ENCODE data around the gene PAF1. TPM values are rescaled to one million over a fixed set of nuclear protein-coding genes. Genes with fewer than 3 reads are reported as not detected.

PAF1 gene
- total and polyA plus RNA-seq, 2 of the 13 experiments (the other 11 are each of a cell fraction or from before 2014, with no cell fraction given), result 30.2 to 31.1 TPM

DNA sequence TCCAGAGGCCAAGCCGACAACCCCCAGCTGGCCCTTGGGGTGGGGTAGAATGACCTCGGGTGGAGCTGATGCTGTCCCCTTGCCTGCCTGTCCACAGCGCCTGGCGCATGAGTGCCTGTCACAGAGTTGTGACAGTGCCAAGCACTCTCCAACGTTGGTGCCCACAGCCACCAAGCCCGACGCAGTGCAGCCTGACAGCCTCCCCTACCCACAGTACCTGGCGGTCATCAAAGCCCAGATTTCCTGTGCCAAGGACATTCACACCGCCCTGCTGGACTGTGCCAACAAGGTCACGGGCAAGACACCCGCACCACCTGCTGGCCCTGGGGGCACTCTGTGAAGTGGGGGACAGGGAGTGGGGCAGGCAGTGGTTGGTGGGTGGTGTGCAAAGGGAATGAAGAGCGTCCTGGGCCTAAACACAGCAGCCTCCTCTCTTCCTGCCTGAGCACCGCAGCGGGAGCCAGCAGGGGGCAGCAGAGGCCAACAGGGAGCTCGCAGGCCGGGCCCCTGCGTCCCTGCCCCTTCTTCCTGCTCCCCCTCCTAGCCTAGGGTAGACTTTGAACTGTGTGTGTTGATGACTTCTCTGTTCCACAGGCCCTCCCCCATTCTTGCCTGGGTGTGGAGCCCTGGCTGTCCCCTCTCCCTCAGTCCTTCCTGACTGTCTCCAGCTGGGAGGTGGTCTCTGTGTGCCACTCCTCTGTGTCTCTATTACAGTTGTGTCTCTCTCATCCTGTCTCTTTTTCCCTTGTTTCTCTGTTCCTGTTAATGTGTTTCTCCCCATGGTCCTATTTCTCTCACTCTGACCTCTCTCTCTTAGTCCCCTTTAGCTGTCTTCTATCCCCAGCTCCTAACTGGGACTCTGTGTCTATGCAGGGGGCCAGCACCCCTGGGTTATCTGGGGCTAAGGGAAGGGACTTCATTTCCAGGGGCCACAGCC, 6.7 kb upstream of the PAF1 start (continued):
- TF ChIP-seq PRMT3 (CRISPR knock-in tag; IDR thresholded peaks at IDR 0.05; ENCODE audit: borderline replicate concordance, low read depth), result no peak
- TF ChIP-seq KDM6A (CRISPR knock-in tag; IDR thresholded peaks at IDR 0.05; ENCODE audit: low read depth), result peak; percentile 88
- no peak for TF ChIP-seq ZFP62 (CRISPR knock-in tag; IDR thresholded peaks at IDR 0.05)
- peak; percentile 30; the same call in 1 of the 2 replicates for TF ChIP-seq ZFY (CRISPR knock-in tag; IDR thresholded peaks at IDR 0.05)
- TF ChIP-seq MZF1 (CRISPR knock-in tag; IDR thresholded peaks at IDR 0.05; ENCODE audit: borderline replicate concordance), result peak; percentile 62; the same call in 1 of the 2 replicates
- TF ChIP-seq CBX1 (IDR thresholded peaks at IDR 0.05; ENCODE audit: low read depth), result peak; percentile 81
- TF ChIP-seq CENPT (CRISPR knock-in tag; IDR thresholded peaks at IDR 0.05; ENCODE audit: low read depth), result no peak
- no peak for TF ChIP-seq ZFP37 (CRISPR knock-in tag; IDR thresholded peaks at IDR 0.05; ENCODE audit: borderline replicate concordance)
- TF ChIP-seq, protein P1, sequence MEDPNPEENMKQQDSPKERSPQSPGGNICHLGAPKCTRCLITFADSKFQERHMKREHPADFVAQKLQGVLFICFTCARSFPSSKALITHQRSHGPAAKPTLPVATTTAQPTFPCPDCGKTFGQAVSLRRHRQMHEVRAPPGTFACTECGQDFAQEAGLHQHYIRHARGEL (CRISPR knock-in tag; IDR thresholded peaks at IDR 0.05), result no peak; the same call in 1 of the 2 replicates
- TF ChIP-seq, protein P2, sequence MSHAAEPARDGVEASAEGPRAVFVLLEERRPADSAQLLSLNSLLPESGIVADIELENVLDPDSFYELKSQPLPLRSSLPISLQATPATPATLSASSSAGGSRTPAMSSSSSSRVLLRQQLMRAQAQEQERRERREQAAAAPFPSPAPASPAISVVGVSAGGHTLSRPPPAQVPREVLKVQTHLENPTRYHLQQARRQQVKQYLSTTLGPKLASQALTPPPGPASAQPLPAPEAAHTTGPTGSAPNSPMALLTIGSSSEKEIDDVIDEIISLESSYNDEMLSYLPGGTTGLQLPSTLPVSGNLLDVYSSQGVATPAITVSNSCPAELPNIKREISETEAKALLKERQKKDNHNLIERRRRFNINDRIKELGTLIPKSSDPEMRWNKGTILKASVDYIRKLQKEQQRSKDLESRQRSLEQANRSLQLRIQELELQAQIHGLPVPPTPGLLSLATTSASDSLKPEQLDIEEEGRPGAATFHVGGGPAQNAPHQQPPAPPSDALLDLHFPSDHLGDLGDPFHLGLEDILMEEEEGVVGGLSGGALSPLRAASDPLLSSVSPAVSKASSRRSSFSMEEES (CRISPR knock-in tag; IDR thresholded peaks at IDR 0.05), result peak; percentile 82
- TF ChIP-seq AGO1 (IDR thresholded peaks at IDR 0.05; ENCODE audit: low read depth, low read length, poor library complexity, severe bottlenecking), result no peak
- TF ChIP-seq ZNF333 (CRISPR knock-in tag; IDR thresholded peaks at IDR 0.05; ENCODE audit: borderline replicate concordance), result peak; percentile 37; the same call in 1 of the 2 replicates
- TF ChIP-seq EED (CRISPR knock-in tag; IDR thresholded peaks at IDR 0.05), result no peak; the same call in 1 of the 2 replicates
- 0 out of 2 replicates have a peak, but pooled peaks have one; percentile 54 for TF ChIP-seq ZNF780A (CRISPR knock-in tag; IDR thresholded peaks at IDR 0.05)
- peak; percentile 85 for TF ChIP-seq HDAC2 (CRISPR knock-in tag; IDR thresholded peaks at IDR 0.05)
- no peak for TF ChIP-seq MTF2 (CRISPR knock-in tag; IDR thresholded peaks at IDR 0.05; ENCODE audit: borderline replicate concordance)
- no peak for TF ChIP-seq IRX3 (CRISPR knock-in tag; IDR thresholded peaks at IDR 0.05; ENCODE audit: borderline replicate concordance, low read depth)
- no peak for TF ChIP-seq HES4 (CRISPR knock-in tag; IDR thresholded peaks at IDR 0.05; ENCODE audit: borderline replicate concordance)
- TF ChIP-seq, protein P3, sequence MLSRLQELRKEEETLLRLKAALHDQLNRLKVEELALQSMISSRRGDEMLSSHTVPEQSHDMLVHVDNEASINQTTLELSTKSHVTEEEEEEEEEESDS (CRISPR knock-in tag; IDR thresholded peaks at IDR 0.05; ENCODE audit: borderline replicate concordance), result no peak
- 0 out of 2 replicates have a peak, but pooled peaks have one; percentile 36 for TF ChIP-seq ZNF12 (CRISPR knock-in tag; IDR thresholded peaks at IDR 0.05)
- TF ChIP-seq ETV5 (CRISPR knock-in tag; IDR thresholded peaks at IDR 0.05; ENCODE audit: borderline replicate concordance), result peak; percentile 94
- no peak; the same call in 1 of the 2 replicates for TF ChIP-seq ZNF44 (CRISPR knock-in tag; IDR thresholded peaks at IDR 0.05)
- no peak for TF ChIP-seq REXO4 (CRISPR knock-in tag; IDR thresholded peaks at IDR 0.05; ENCODE audit: borderline replicate concordance)
- no peak for TF ChIP-seq TCF7 (IDR thresholded peaks at IDR 0.05; ENCODE audit: low read depth)
- TF ChIP-seq TARDBP (CRISPR knock-in tag; IDR thresholded peaks at IDR 0.05), result peak; percentile 93
- TF ChIP-seq FOXA3 (CRISPR knock-in tag; IDR thresholded peaks at IDR 0.05), result peak; percentile 81
- TF ChIP-seq ZNF251 (CRISPR knock-in tag; IDR thresholded peaks at IDR 0.05), result no peak
- peak; percentile 36; the same call in 1 of the 2 replicates for TF ChIP-seq ZNF451 (CRISPR knock-in tag; IDR thresholded peaks at IDR 0.05)

Measured in HepG2 (cell line).